Mononuclear cell (primary cell): ENCODE results near the gene TMEM45B. TPM values are rescaled to one million over a fixed set of nuclear protein-coding genes. Genes with fewer than 3 reads are reported as not detected.
"Not testable (repeated sequence)": the region's sequence is repeated elsewhere in the genome, so short reads cannot be mapped to it uniquely, and the experiment has no call there.

Experiments
- H3K27me3 ChIP-seq: 2 replicates; pipeline ENCODE4 v1.6.0; 2011; ENCODE audit warnings: low read length, control low read depth; ENCODE audit not compliant: insufficient read depth
- H3K4me1 ChIP-seq: 2 replicates; pipeline ENCODE4 v1.5.1; 2011; ENCODE audit warnings: mild to moderate bottlenecking, low read length, control low read depth; ENCODE audit not compliant: insufficient read depth
- H3K4me3 ChIP-seq: 2 replicates; pipeline ENCODE4 v1.5.1; 2011; ENCODE audit warnings: mild to moderate bottlenecking, low read length, moderate library complexity
- H3K9me3 ChIP-seq: 2 replicates; pipeline ENCODE4 v1.5.1; 2011; ENCODE audit warnings: low read depth, mild to moderate bottlenecking, control low read depth, low read length
- total RNA-seq: library from RNA; depleted of rRNA; stranded (reverse); fragments of >200 nt; gene quantifications from one replicate; pipeline ENCODE4 v1.2.3, GENCODE V29; 2012

The TMEM45B gene
- total RNA-seq, 1 donor: 3.5 TPM

- Histone ChIP-seq H3K27me3 (no peaks in the 10 kb centered on the region), H3K9me3 (no peaks in the 10 kb centered on the region), H3K4me1 (peaks cover 33% of the 10 kb centered on the region), H3K4me3 (no peak overlapping the region)
Measured at GRCh38 chr11:129825380-129825779, 9.7 kb downstream of the TMEM45B start.

- no peaks in the 10 kb centered on the region for H3K9me3 ChIP-seq
Measured at GRCh38 chr11:129828301-129828836, 12.7 kb downstream of the TMEM45B start.

GRCh38 chr11:129829497-129829896 lies 13.8 kb downstream of the TMEM45B start:
- peaks cover 26% of the 10 kb centered on the region for H3K4me1 ChIP-seq
- not testable (repeated sequence) for H3K4me3 ChIP-seq, H3K27me3 ChIP-seq, H3K9me3 ChIP-seq

More at GRCh38 chr11:129828301-129828836, 12.7 kb downstream of the TMEM45B start:
- H3K27me3 ChIP-seq: no peaks in the 10 kb centered on the region
- peaks cover 33% of the 10 kb centered on the region for H3K4me1 ChIP-seq
- no peak overlapping the region for H3K4me3 ChIP-seq

GRCh38 chr11:129831227-129831626 lies 15.6 kb downstream of the TMEM45B start:
- H3K27me3 ChIP-seq, H3K4me3 ChIP-seq, H3K4me1 ChIP-seq, H3K9me3 ChIP-seq: not testable (repeated sequence)

- H3K4me1 ChIP-seq: not testable (repeated sequence)
Measured at GRCh38 chr11:129833260-129833659, 17.6 kb downstream of the TMEM45B start.

GRCh38 chr11:129836423-129836891 lies 20.8 kb downstream of the TMEM45B start:
- not testable (repeated sequence) for H3K4me3 ChIP-seq, H3K4me1 ChIP-seq, H3K27me3 ChIP-seq, H3K9me3 ChIP-seq

More at GRCh38 chr11:129833260-129833659, 17.6 kb downstream of the TMEM45B start:
- not testable (repeated sequence) for H3K9me3 ChIP-seq, H3K27me3 ChIP-seq, H3K4me3 ChIP-seq

GRCh38 chr11:129836979-129837378 lies 21.3 kb downstream of the TMEM45B start:
- no peak overlapping the region for H3K4me3 ChIP-seq
- H3K9me3 ChIP-seq: no peaks in the 10 kb centered on the region
- H3K27me3 ChIP-seq: no peaks in the 10 kb centered on the region
- no peaks in the 10 kb centered on the region for H3K4me1 ChIP-seq

GRCh38 chr11:129840236-129840635 lies 24.6 kb downstream of the TMEM45B start:
- no peaks in the 10 kb centered on the region for H3K9me3 ChIP-seq
- H3K27me3 ChIP-seq: no peaks in the 10 kb centered on the region
- H3K4me1 ChIP-seq: no peaks in the 10 kb centered on the region
- H3K4me3 ChIP-seq: no peak overlapping the region

- Histone ChIP-seq H3K9me3 (no peaks in the 10 kb centered on the region), H3K27me3 (no peaks in the 10 kb centered on the region), H3K4me1 (peaks cover 6% of the 10 kb centered on the region), H3K4me3 (no peak overlapping the region)
Measured at GRCh38 chr11:129842138-129842537, 26.5 kb downstream of the TMEM45B start.

GRCh38 chr11:129846508-129847335 lies 31.1 kb downstream of the TMEM45B start:
- no peak overlapping the region for H3K4me3 ChIP-seq

GRCh38 chr11:129847361-129847760 lies 31.7 kb downstream of the TMEM45B start:
- H3K27me3 ChIP-seq, H3K4me3 ChIP-seq, H3K9me3 ChIP-seq, H3K4me1 ChIP-seq: not testable (repeated sequence)

More at GRCh38 chr11:129846508-129847335, 31.1 kb downstream of the TMEM45B start:
- no peaks in the 10 kb centered on the region for H3K9me3 ChIP-seq
- peaks cover 6% of the 10 kb centered on the region for H3K4me1 ChIP-seq
- H3K27me3 ChIP-seq: no peaks in the 10 kb centered on the region

- no peak overlapping the region for H3K4me3 ChIP-seq
- H3K4me1 ChIP-seq: peaks cover 23% of the 10 kb centered on the region
- no peaks in the 10 kb centered on the region for H3K9me3 ChIP-seq
- no peaks in the 10 kb centered on the region for H3K27me3 ChIP-seq
Measured at GRCh38 chr11:129849447-129850130, 33.9 kb downstream of the TMEM45B start.

GRCh38 chr11:129852125-129852740 lies 36.6 kb downstream of the TMEM45B start:
- peaks cover 18% of the 10 kb centered on the region for H3K4me1 ChIP-seq
- no peak overlapping the region for H3K4me3 ChIP-seq
- no peaks in the 10 kb centered on the region for H3K27me3 ChIP-seq
- no peaks in the 10 kb centered on the region for H3K9me3 ChIP-seq

GRCh38 chr11:129853518-129854231 lies 38.0 kb downstream of the TMEM45B start:
- peaks cover 18% of the 10 kb centered on the region for H3K4me1 ChIP-seq
- no peaks in the 10 kb centered on the region for H3K27me3 ChIP-seq
- no peak overlapping the region for H3K4me3 ChIP-seq
- H3K9me3 ChIP-seq: no peaks in the 10 kb centered on the region
